Measurements from ENCODE around the gene CXCL9. TPM values are rescaled to one million over a fixed set of nuclear protein-coding genes. Genes with fewer than 3 reads are reported as not detected.
A peak's percentile ranks its signal among the peaks of the same experiment; 100 is the strongest.
"Not testable (repeated sequence)": the region's sequence is repeated elsewhere in the genome, so short reads cannot be mapped to it uniquely, and the experiment has no call there.

The CXCL9 gene
- total RNA-seq, 6 experiments from 2014 or later = 0.73 to 3.6 (median 2.6) TPM; not detected in 1

GRCh38 chr4:76043306-76043705 is 36.0 kb upstream of the CXCL9 start:
- H3K27ac ChIP-seq; DNase-seq; H3K36me3 ChIP-seq; ATAC-seq; H3K9me3 ChIP-seq; H3K4me1 ChIP-seq; intact Hi-C loops (cut with DNase I); H3K27me3 ChIP-seq; H3K4me3 ChIP-seq: not testable (repeated sequence)
- WGBS (ENCODE audit: insufficient coverage, low coverage, low lambda C conversion rate, missing lambda C conversion rate) = no CpG with 5 or more reads among the region's 18 CpGs

GRCh38 chr4:76042241-76042998 is 35.1 kb upstream of the CXCL9 start:
- H3K36me3 ChIP-seq; ATAC-seq; H3K4me3 ChIP-seq; intact Hi-C loops (cut with DNase I); DNase-seq; H3K27me3 ChIP-seq; H3K4me1 ChIP-seq; H3K9me3 ChIP-seq; H3K27ac ChIP-seq: not testable (repeated sequence)
- 94% methylated on average over 12 of the region's 18 CpGs for WGBS (ENCODE audit: insufficient coverage, low coverage, low lambda C conversion rate, missing lambda C conversion rate)

GRCh38 chr4:76036855-76037254 is 29.5 kb upstream of the CXCL9 start:
- DNase-seq = no peak
- TF ChIP-seq CTCF (IDR thresholded peaks at IDR 0.05) (no peak), POLR2A (IDR thresholded peaks at IDR 0.05) (no peak)
- no peak overlapping the region for H3K4me3 ChIP-seq
- ATAC-seq = no peak
- intact Hi-C loops (cut with DNase I) = no loop called here
- no CpG with 5 or more reads among the region's 3 CpGs for WGBS (ENCODE audit: insufficient coverage, low coverage, low lambda C conversion rate, missing lambda C conversion rate)
- H3K27me3 ChIP-seq = no peaks in the 10 kb centered on the region
- H3K36me3 ChIP-seq = no peaks in the 10 kb centered on the region
- H3K27ac ChIP-seq = no peak overlapping the region
- H3K9me3 ChIP-seq = no peaks in the 10 kb centered on the region
- peaks cover 0 to 2% (median 0%) of the 10 kb centered on the region in 4 donors for H3K4me1 ChIP-seq

GRCh38 chr4:76035799-76036380 is 28.6 kb upstream of the CXCL9 start, which contains the start of gene CXCL11:
CXCL11 (minus strand) TSS chr4:76036070; CDS start chr4:76035987, 83 bp downstream.
- H3K36me3 ChIP-seq = no peaks in the 10 kb centered on the region
- no peak for DNase-seq
- ATAC-seq = peak in 3 of 4 donors; percentile 32 to 85 (median 71)
- intact Hi-C loops (cut with DNase I) = no loop called here
- H3K27ac ChIP-seq = no peak within 1 kb of the TSS
- no peak for TF ChIP-seq POLR2A (IDR thresholded peaks at IDR 0.05)
- no peak for TF ChIP-seq CTCF (IDR thresholded peaks at IDR 0.05)
- 87% methylated on average over 2 of the region's 2 CpGs for WGBS (ENCODE audit: insufficient coverage, low coverage, low lambda C conversion rate, missing lambda C conversion rate)
- no peak within 1 kb of the TSS for H3K4me3 ChIP-seq
- no peaks in the 10 kb centered on the region for H3K27me3 ChIP-seq
- H3K4me1 ChIP-seq = peaks cover 0 to 2% (median 0%) of the 10 kb centered on the region in 4 donors
- no peaks in the 10 kb centered on the region for H3K9me3 ChIP-seq

GRCh38 chr4:76035141-76035540 is 27.8 kb upstream of the CXCL9 start:
- Histone ChIP-seq H3K27ac (no peak overlapping the region), H3K4me1 (peaks cover 0 to 2% (median 0%) of the 10 kb centered on the region in 4 donors), H3K9me3 (no peaks in the 10 kb centered on the region), H3K27me3 (no peaks in the 10 kb centered on the region), H3K36me3 (no peaks in the 10 kb centered on the region), H3K4me3 (no peak overlapping the region)
- intact Hi-C loops (cut with DNase I) = no loop called here
- TF ChIP-seq CTCF (IDR thresholded peaks at IDR 0.05) (no peak), POLR2A (IDR thresholded peaks at IDR 0.05) (no peak)
- WGBS (ENCODE audit: insufficient coverage, low coverage, low lambda C conversion rate, missing lambda C conversion rate) = 58% methylated on average over 3 of the region's 3 CpGs
- ATAC-seq (no peak), DNase-seq (no peak)
